K562 (cell line): ENCODE results near the gene SLC6A4. TPM values are rescaled to one million over a fixed set of nuclear protein-coding genes. Genes with fewer than 3 reads are reported as not detected.

ENCODE experiments used
- ATAC-seq: fragments of 200-7000 bp; cut with Tn5 transposase; 3 replicates; pipeline ENCODE4 v1.9.1; 2020; ENCODE audit warnings: moderate library complexity
- BruUV-seq: library from RNA; stranded (reverse); fragments of 400-500 nt; replicated peaks from 2 replicates; lab custom pipeline; 2021; lab: Mats Ljungman, UMichigan
- CTCF ChIA-PET: fragments of 300-600 bp; formaldehyde crosslinking; extraction: SDS; loops from one replicate; lab custom pipeline; 2021; ENCODE audit warnings: low intra/inter-chr PET ratio; lab: Yijun Ruan, JAX
- POLR2A ChIA-PET: fragments of 300-600, 350-650 bp; sonication (Branson Sonifier 250); formaldehyde crosslinking; extraction: SDS; loops from one replicate; lab custom pipeline; 2021; ENCODE audit warnings: antibody characterized with exemption, inconsistent platforms; lab: Yijun Ruan, JAX
- DNase-seq, 4 experiments: peaks; one replicate each; pipeline versions ENCODE4 v3.0.0 to v3.0.0-alpha.2; 2011 to 2018; ENCODE audit warnings: low spot score in 3 of 4, mixed read lengths in 3 of 4; ENCODE audit errors: extremely low read depth in 1 of 4
- FAIRE-seq: peaks from 2 replicates; lab custom pipeline; 2011; peaks lifted over from hg19 to GRCh38; lab: Jason Lieb, UNC
- H2AFZ ChIP-seq: 2 replicates; pipeline ENCODE4 v1.6.0; 2011; ENCODE audit warnings: low read depth, low read length, control low read depth, inconsistent platforms
- H3K27ac ChIP-seq: fragments of 200-600 bp; 3 replicates; pipeline ENCODE4 v1.8.0; 2011; ENCODE audit warnings: low read depth, mild to moderate bottlenecking, control low read depth, inconsistent platforms, low read length, moderate library complexity, mixed read lengths; ENCODE audit errors: extremely low read depth
- H3K27me3 ChIP-seq, 2 experiments: fragments of 300-600 bp in 1 of 2; 2 replicates in 1 of 2; 3 replicates in 1 of 2; pipeline versions ENCODE4 v1.6.0 to v1.8.0; 2011; ENCODE audit warnings: inconsistent platforms in 2 of 2, low read length in 2 of 2, mild to moderate bottlenecking in 1 of 2, mixed read lengths in 1 of 2, moderate library complexity in 1 of 2; ENCODE audit not compliant: control insufficient read depth in 2 of 2, insufficient read depth in 2 of 2
- H3K36me3 ChIP-seq: fragments of 300-600 bp; 3 replicates; pipeline ENCODE4 v1.8.0; 2011; ENCODE audit warnings: mild to moderate bottlenecking, low read length, inconsistent platforms; ENCODE audit not compliant: control insufficient read depth, insufficient read depth
- H3K4me1 ChIP-seq, 2 experiments: fragments of 200-600 bp in 1 of 2; replicated peaks in 1 of 2; 2 replicates in 1 of 2; 3 replicates in 1 of 2; pipeline versions ENCODE4 v1.5.1 to v1.8.0; 2011; ENCODE audit warnings: inconsistent platforms in 2 of 2, low read length in 2 of 2, mild to moderate bottlenecking in 1 of 2, mixed read lengths in 1 of 2, moderate library complexity in 1 of 2; ENCODE audit not compliant: control insufficient read depth in 2 of 2, insufficient read depth in 2 of 2
- H3K4me2 ChIP-seq: 2 replicates; pipeline ENCODE4 v1.6.1; 2011; ENCODE audit warnings: low read length, control low read depth, inconsistent platforms, mixed read lengths; ENCODE audit not compliant: insufficient read depth
- H3K4me3 ChIP-seq: fragments of 200-600 bp; sonication (generic), shearing (Covaris generic); 2 replicates; pipeline ENCODE4 v1.5.1; 2016; ENCODE audit warnings: control low read depth, inconsistent platforms
- H3K79me2 ChIP-seq: fragments of 200-600 bp; 3 replicates; pipeline ENCODE4 v1.8.0; 2011; ENCODE audit warnings: low read length, inconsistent platforms; ENCODE audit not compliant: control insufficient read depth, insufficient read depth
- H3K9ac ChIP-seq, 2 experiments: 2 replicates each; pipeline versions ENCODE4 v1.6.0 to v1.6.1; 2011; ENCODE audit warnings: low read depth in 2 of 2, low read length in 2 of 2, control low read depth in 1 of 2, inconsistent platforms in 1 of 2, mild to moderate bottlenecking in 1 of 2, mixed read lengths in 1 of 2; ENCODE audit not compliant: insufficient read depth in 1 of 2
- H3K9me1 ChIP-seq: one replicate; pipeline ENCODE4 v1.6.0; 2011; ENCODE audit warnings: inconsistent platforms, mild to moderate bottlenecking, low read length, moderate library complexity; ENCODE audit not compliant: control insufficient read depth, insufficient read depth
- H3K9me3 ChIP-seq: replicated peaks from 2 replicates; pipeline ENCODE4 v1.5.1; 2011; ENCODE audit warnings: low read depth, low read length, inconsistent platforms; ENCODE audit not compliant: control insufficient read depth, insufficient read depth
- H4K20me1 ChIP-seq: replicated peaks from 2 replicates; pipeline ENCODE4 v1.6.1; 2011; ENCODE audit warnings: low read length, inconsistent platforms, mixed read lengths; ENCODE audit not compliant: control insufficient read depth, insufficient read depth
- NFIC ChIP-seq: fragments of 450-650 bp; IDR thresholded peaks from 2 replicates; pipeline ENCODE4 v1.6.1; 2017; ENCODE audit warnings: mild to moderate bottlenecking, inconsistent platforms
- NR2C2 ChIP-seq, 2 experiments: fragments of 200-800 bp in 1 of 2; sonication (Bioruptor generic) in 1 of 2; sonication (generic) in 1 of 2; formaldehyde crosslinking in 1 of 2; IDR thresholded peaks; 2 replicates each; pipeline versions ENCODE4 v1.6.1 to v1.8.0; 2016 to 2022; ENCODE audit warnings: mild to moderate bottlenecking in 1 of 2, missing compliant biosample characterization in 1 of 2, missing genetic modification characterization in 1 of 2, missing genetic modification reagents in 1 of 2
- ZFP36 ChIP-seq: fragments of 150-350 bp; IDR thresholded peaks from 2 replicates; pipeline ENCODE4 v1.6.1; 2018; ENCODE audit warnings: low read length, low read depth; ENCODE audit not compliant: partially characterized antibody
- ZNF444 ChIP-seq: fragments of 250-450 bp; sonication (Bioruptor Pico); IDR thresholded peaks from 2 replicates; pipeline ENCODE4 v1.4.0; 2020; ENCODE audit warnings: mild to moderate bottlenecking, moderate library complexity
- WGBS: fragments of 100-300 bp; shearing (Covaris generic); methylation state at CpG from one replicate; pipeline ENCODE4 v1.1.6; 2016; ENCODE audit warnings: low coverage, mixed read lengths; ENCODE audit not compliant: insufficient coverage; ENCODE audit errors: missing lambda C conversion rate; 5-methylcytosine and 5-hydroxymethylcytosine counted together
- in situ Hi-C: fragments of 300-500 bp; cut with MboI; formaldehyde crosslinking; loops from 4 replicates; pipeline ENCODE4 v1.15.0; 2018; ENCODE audit warnings: inconsistent platforms, mixed read lengths
- intact Hi-C: fragments of 100-400 bp; cut with micrococcal nuclease; formaldehyde crosslinking; loops from 2 replicates; pipeline ENCODE4 v1.14.2; 2022
- polyA plus RNA-seq, 8 experiments: library from polyadenylated mRNA; depleted of rRNA in 4 of 8; stranded (reverse) in 5 of 8; unstranded in 3 of 8; fragments of >200 nt; fragmentation: Nextera tagmentation in 2 of 8; fragmentation: Illumina TruSeq in 1 of 8; extraction: Ambion mirVana in 2 of 8; extraction: Trizol in 1 of 8; gene quantifications; 2 replicates each; pipeline versions ENCODE4 v1.2.1 to v1.2.3, GENCODE V29; 2011 to 2014; ENCODE audit warnings: inconsistent platforms in 1 of 8, missing spikeins in 1 of 8
- total RNA-seq, 7 experiments: library from RNA; depleted of rRNA in 6 of 7; stranded (reverse); fragments of >200 nt in 6 of 7; fragmentation: Illumina TruSeq in 2 of 7; extraction: Trizol in 2 of 7; gene quantifications; 2 replicates each; pipeline versions ENCODE4 v1.2.1 to v1.2.3, GENCODE V29; 2011 to 2021; ENCODE audit warnings: low replicate concordance in 1 of 7
- TF ChIP-seq, protein P1 (sequence below): fragments of 250-450 bp; sonication (Bioruptor Pico); IDR thresholded peaks from 2 replicates; pipeline ENCODE4 v1.4.0; 2020

SLC6A4 gene
- total and polyA plus RNA-seq, 9 of the 15 experiments (the other 6 are each of a cell fraction or from before 2014, with no cell fraction given): 0.05 to 0.09 (median 0.07) TPM; not detected in 6

DNA sequence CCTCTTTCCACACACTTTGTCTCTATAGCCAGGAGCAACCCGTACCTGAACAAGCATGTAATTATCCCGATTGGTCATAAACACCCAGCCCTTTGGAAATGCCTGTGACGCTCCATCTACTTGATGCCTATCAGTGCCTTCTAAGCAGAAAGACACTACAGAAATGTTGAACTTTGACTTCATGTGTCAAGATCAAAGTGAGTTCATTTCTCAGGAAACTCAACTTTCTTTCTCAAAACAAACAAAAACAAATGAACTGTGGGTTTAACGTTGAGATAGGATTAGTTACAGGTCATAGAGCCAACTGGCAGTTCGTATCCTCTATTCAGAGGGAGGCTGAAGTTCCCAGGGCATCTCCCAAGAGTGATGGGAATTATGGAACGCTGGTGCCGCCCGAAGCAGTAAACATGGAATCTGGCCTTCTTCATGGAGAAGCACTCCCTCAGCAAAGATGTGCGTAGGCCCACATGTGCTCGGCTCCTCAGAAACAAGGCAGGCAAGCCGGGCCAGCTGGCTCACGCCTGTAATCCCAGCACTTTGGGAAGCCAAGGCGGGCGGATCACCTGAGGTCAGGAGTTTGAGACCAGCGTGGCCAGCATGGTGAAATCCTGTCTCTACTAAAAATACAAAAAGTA is 9.5 kb downstream of the SLC6A4 start:
- CTCF ChIA-PET: no interaction called here
- in situ Hi-C loops: no loop called here
- Histone ChIP-seq H3K4me2 (no peak overlapping the region), H3K27ac (no peak overlapping the region), H2AFZ (no peak overlapping the region), H3K4me3 (no peak overlapping the region)
- no peak for DNase-seq
- TF ChIP-seq, protein P1, sequence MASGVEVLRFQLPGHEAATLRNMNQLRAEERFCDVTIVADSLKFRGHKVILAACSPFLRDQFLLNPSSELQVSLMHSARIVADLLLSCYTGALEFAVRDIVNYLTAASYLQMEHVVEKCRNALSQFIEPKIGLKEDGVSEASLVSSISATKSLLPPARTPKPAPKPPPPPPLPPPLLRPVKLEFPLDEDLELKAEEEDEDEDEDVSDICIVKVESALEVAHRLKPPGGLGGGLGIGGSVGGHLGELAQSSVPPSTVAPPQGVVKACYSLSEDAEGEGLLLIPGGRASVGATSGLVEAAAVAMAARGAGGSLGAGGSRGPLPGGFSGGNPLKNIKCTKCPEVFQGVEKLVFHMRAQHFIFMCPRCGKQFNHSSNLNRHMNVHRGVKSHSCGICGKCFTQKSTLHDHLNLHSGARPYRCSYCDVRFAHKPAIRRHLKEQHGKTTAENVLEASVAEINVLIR (CRISPR knock-in tag): no peak
- TF ChIP-seq ZNF444 (CRISPR knock-in tag) (no peak), NFIC (no peak), ZFP36 (no peak), NR2C2 (CRISPR knock-in tag; IDR thresholded peaks at IDR 0.05) (no peak), NR2C2 (tag; IDR thresholded peaks at IDR 0.05) (peak; percentile 36; the same call in 1 of the 2 replicates)
- TF ChIP-seq, all 486 proteins: peak for 1
- H3K4me1 ChIP-seq: peaks cover 4 to 7% of the 10 kb centered on the region in 2 experiments; a peak in 4 of 5 replicates
- no peaks in the 10 kb centered on the region for H3K36me3 ChIP-seq
- no peak for ATAC-seq
- intact Hi-C loops: no loop called here
- H3K9me3 ChIP-seq: no peaks in the 10 kb centered on the region
- BruUV-seq: no TSS peak
- H3K9ac ChIP-seq: no peak overlapping the region
- 19% methylated on average over 15 of the region's 15 CpGs for WGBS
- peak; percentile 32 for FAIRE-seq
- H3K27me3 ChIP-seq: peaks cover 16 to 20% of the 10 kb centered on the region in 2 experiments
- no peaks in the 10 kb centered on the region for H3K9me1 ChIP-seq
- no peaks in the 10 kb centered on the region for H4K20me1 ChIP-seq
- no peaks in the 10 kb centered on the region for H3K79me2 ChIP-seq
- POLR2A ChIA-PET: interaction anchor here (1.1 kb wide), 1 partner anchor 13 kb away, joined by 5 read pairs; no protein-coding TSS in a partner anchor
